Measurements from ENCODE around the gene SMOC2. TPM values are rescaled to one million over a fixed set of nuclear protein-coding genes. Genes with fewer than 3 reads are reported as not detected.

SMOC2 gene
- total RNA-seq, 2 donors from 2014 or later = 25.6 to 29.6 TPM

GRCh38 chr6:168619560-168620314 lies 178.8 kb downstream of the SMOC2 start:
- Histone ChIP-seq H3K4me3 (no peak overlapping the region), H3K4me1 (no peaks in the 10 kb centered on the region), H3K9me3 (no peaks in the 10 kb centered on the region), H3K27ac (no peak overlapping the region), H3K27me3 (no peaks in the 10 kb centered on the region), H3K36me3 (no peaks in the 10 kb centered on the region), H3K9ac (ENCODE audit: low read depth in 2 of 2, low read length in 2 of 2) (no peak overlapping the region)
- TF ChIP-seq CTCF (IDR thresholded peaks at IDR 0.05) = no peak
- intact Hi-C loops (cut with DNase I) = loop anchor here (10.0 kb wide), 1 partner anchor 265 kb away; no protein-coding TSS in a partner anchor
- no peak for DNase-seq

- no peak for TF ChIP-seq CTCF (IDR thresholded peaks at IDR 0.05)
- Histone ChIP-seq H3K4me1 (no peaks in the 10 kb centered on the region), H3K4me3 (no peak overlapping the region), H3K36me3 (no peaks in the 10 kb centered on the region), H3K9me3 (no peaks in the 10 kb centered on the region), H3K27ac (no peak overlapping the region), H3K9ac (ENCODE audit: low read depth in 2 of 2, low read length in 2 of 2) (no peak overlapping the region), H3K27me3 (no peaks in the 10 kb centered on the region)
- DNase-seq = no peak
- intact Hi-C loops (cut with DNase I) = no loop called here
These were observed 179.6 kb downstream of the SMOC2 start for GRCh38 chr6:168620578-168620977.

- H3K4me3 ChIP-seq = no peak overlapping the region
- no peaks in the 10 kb centered on the region for H3K36me3 ChIP-seq
- H3K9ac ChIP-seq (ENCODE audit: low read depth in 2 of 2, low read length in 2 of 2) = no peak overlapping the region
- H3K27ac ChIP-seq = no peak overlapping the region
- DNase-seq = no peak
- no peaks in the 10 kb centered on the region for H3K9me3 ChIP-seq
- H3K4me1 ChIP-seq = no peaks in the 10 kb centered on the region
- H3K27me3 ChIP-seq = no peaks in the 10 kb centered on the region
- intact Hi-C loops (cut with DNase I) = no loop called here
- no peak for TF ChIP-seq CTCF (IDR thresholded peaks at IDR 0.05)
These were observed 182.8 kb downstream of the SMOC2 start for GRCh38 chr6:168623736-168624135.

GRCh38 chr6:168624540-168624939 lies 183.6 kb downstream of the SMOC2 start:
- intact Hi-C loops (cut with DNase I) = no loop called here
- H3K4me1 ChIP-seq = no peaks in the 10 kb centered on the region
- H3K27me3 ChIP-seq = no peaks in the 10 kb centered on the region
- no peak overlapping the region for H3K4me3 ChIP-seq
- no peaks in the 10 kb centered on the region for H3K9me3 ChIP-seq
- no peak for DNase-seq
- no peak overlapping the region for H3K9ac ChIP-seq (ENCODE audit: low read depth in 2 of 2, low read length in 2 of 2)
- TF ChIP-seq CTCF (IDR thresholded peaks at IDR 0.05) = no peak
- H3K36me3 ChIP-seq = no peaks in the 10 kb centered on the region
- no peak overlapping the region for H3K27ac ChIP-seq

GRCh38 chr6:168624948-168625347 lies 184.0 kb downstream of the SMOC2 start:
- no peak for TF ChIP-seq CTCF (IDR thresholded peaks at IDR 0.05)
- Histone ChIP-seq H3K9me3 (no peaks in the 10 kb centered on the region), H3K4me1 (no peaks in the 10 kb centered on the region), H3K36me3 (no peaks in the 10 kb centered on the region), H3K4me3 (no peak overlapping the region), H3K9ac (ENCODE audit: low read depth in 2 of 2, low read length in 2 of 2) (no peak overlapping the region), H3K27me3 (no peaks in the 10 kb centered on the region), H3K27ac (no peak overlapping the region)
- intact Hi-C loops (cut with DNase I) = no loop called here
- DNase-seq = no peak
